TTC549 (cell line): Measurements from ENCODE around the gene PRRC2C.
"Not testable (repeated sequence)": the region's sequence is repeated elsewhere in the genome, so short reads cannot be mapped to it uniquely, and the experiment has no call there.

Experiments used
- FAIRE-seq: peaks from 2 replicates; lab custom pipeline; 2012; peaks lifted over from hg19 to GRCh38; lab: Jason Lieb, UNC

The PRRC2C gene

DNA sequence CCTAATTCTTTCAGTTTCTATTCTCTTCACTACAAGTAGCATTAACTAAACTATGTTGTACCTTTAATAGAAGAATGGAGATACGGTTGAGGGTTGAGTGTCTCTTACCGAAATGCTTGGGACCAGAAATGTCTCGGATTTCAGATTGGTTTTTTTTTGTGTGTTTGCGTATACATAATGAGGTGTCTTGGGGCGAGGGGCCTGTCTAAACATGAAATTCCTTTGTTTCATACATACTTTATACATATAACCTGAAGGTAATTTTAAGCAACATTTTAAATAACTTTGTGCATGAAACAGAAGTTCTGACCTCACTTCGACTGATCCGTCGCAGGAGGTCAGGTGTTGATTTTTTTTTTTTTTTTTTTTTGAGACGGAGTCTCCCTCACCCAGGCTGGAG lies 100.4 kb downstream of the PRRC2C start:
- FAIRE-seq = no peak

DNA sequence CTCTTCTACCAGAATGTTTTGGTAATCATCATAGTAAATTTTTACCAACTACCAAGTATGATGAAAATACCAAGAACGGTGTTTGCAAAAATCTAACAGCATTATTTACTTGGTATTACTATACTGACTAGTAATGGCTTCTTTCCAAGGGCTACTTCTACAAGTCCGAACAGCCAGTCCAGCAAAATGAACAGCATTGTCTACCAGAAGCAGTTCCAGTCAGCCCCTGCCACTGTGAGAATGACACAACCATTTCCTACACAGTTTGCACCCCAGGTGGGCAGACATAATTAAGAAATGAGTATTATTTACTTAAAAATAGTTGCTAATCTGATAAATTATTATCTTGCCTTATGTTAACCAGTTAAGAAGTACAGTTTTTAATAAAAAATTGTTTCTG lies 102.9 kb downstream of the PRRC2C start:
- no peak for FAIRE-seq

DNA sequence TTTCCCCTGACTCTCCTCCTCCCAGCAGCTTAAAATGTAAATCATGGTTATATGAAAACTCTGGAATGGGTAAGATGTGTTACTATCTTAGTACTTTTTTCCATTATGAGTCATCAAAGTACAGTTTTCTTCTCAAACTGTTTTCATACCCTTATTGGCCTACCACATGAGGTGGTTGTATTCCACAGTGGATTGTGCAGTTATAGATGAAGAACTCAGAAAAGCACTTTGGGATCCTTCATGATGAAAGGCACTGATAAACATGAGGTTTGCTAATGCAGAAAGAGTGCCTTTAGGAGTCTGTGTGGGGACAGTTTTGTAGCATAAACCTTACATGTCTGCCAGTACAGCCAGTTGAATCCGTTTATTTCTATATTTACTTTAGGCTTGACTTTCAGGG lies 104.7 kb downstream of the PRRC2C start:
- no peak for FAIRE-seq

GRCh38 chr1:171595324-171595723 lies 110.0 kb downstream of the PRRC2C start:
- no peak for FAIRE-seq

- no peak for FAIRE-seq
Measured at GRCh38 chr1:171596119-171596518, 110.8 kb downstream of the PRRC2C start.

- FAIRE-seq = no peak
Measured at GRCh38 chr1:171596705-171597104, 111.4 kb downstream of the PRRC2C start.

- FAIRE-seq = no peak
Measured at GRCh38 chr1:171597203-171597602, 111.9 kb downstream of the PRRC2C start.

GRCh38 chr1:171600310-171600709 lies 115.0 kb downstream of the PRRC2C start:
- FAIRE-seq = not testable (repeated sequence)

DNA sequence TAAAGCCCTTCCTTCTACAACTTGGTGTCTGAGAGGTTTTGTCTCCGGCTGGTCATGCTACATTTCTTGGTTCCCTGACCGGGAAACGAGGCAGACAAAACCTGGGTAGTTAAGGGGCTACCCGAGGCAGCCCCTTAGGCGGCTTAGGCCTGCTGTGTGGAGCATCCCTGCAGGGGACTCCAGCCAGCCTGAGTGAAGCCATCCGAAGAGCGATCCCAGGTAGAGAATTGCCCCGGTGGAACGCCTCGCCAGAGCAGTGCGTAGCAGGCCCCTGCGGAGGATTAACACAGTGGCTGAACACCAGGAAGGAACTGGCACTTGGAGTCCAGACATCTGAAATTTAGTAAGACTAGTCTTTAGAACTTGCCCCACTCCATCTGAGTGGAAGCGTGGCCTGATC lies 115.5 kb downstream of the PRRC2C start:
- no peak for FAIRE-seq

DNA sequence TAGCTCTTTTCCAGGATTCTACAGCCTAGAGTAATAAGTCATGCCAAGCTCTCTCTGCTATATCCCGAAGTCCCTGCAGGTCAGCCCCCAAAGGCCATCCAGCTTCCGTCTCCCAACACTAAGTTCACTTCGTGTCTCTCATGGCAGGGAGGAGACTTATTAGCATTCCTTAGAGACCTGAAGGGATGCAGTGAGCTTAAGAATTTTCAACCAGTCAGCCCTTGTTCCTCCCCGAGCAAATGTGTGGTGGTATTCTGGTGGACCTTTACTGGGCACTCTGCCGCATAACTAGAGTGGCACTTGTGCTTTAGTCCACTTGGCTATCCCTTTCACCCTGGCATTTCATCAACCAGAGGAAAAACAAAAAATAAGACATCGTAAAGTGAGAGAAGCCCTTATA lies 117.7 kb downstream of the PRRC2C start:
- not testable (repeated sequence) for FAIRE-seq

DNA sequence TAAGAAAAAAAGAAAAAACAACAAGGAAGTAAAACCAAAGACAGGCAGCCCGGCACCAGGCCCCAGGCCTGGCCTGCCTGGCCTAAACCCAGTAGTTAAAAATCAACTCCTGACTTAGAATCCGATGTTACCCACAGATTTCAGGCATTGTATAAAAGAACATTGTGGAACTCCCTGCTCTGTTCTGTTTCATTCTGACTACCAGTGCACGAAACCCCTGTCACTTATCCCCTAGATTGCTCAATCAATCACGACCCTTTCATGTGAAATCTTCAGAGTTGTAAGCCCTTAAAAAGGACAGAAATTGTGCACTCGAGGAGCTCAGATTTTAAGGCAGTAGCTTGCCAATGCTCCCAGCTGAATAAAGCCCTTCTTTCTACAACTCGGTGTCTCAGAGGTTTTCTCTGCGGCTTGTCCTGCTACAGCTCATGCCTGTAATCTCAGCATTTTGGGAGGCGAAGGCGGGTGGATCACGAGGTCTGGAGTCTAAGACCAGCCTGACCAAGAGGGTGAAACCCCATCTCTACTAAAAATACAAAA lies 121.1 kb downstream of the PRRC2C start:
- no peak for FAIRE-seq

GRCh38 chr1:171610385-171610784 lies 125.1 kb downstream of the PRRC2C start:
- FAIRE-seq = no peak

- no peak for FAIRE-seq
Measured at GRCh38 chr1:171611306-171611705, 126.0 kb downstream of the PRRC2C start.

- no peak for FAIRE-seq
Measured at GRCh38 chr1:171613282-171613681, 128.0 kb downstream of the PRRC2C start.

- not testable (repeated sequence) for FAIRE-seq
Measured at GRCh38 chr1:171615122-171615906, 130.0 kb downstream of the PRRC2C start.

GRCh38 chr1:171616586-171616985 lies 131.3 kb downstream of the PRRC2C start:
- no peak for FAIRE-seq

GRCh38 chr1:171622152-171622462 lies 136.8 kb downstream of the PRRC2C start, which contains the start of gene MYOCOS:
MYOCOS (plus strand) TSS chr1:171622243; CDS start chr1:171623884, 1,641 bp downstream.
- FAIRE-seq = no peak

- no peak for FAIRE-seq
Measured at GRCh38 chr1:171623651-171624331, 138.5 kb downstream of the PRRC2C start.

- FAIRE-seq = no peak
Measured at GRCh38 chr1:171625225-171625624, 139.9 kb downstream of the PRRC2C start.

GRCh38 chr1:171627020-171627419 lies 141.7 kb downstream of the PRRC2C start:
- no peak for FAIRE-seq

GRCh38 chr1:171628225-171628624 lies 142.9 kb downstream of the PRRC2C start:
- no peak for FAIRE-seq

- no peak for FAIRE-seq
Measured at GRCh38 chr1:171635661-171636060, 150.3 kb downstream of the PRRC2C start.

DNA sequence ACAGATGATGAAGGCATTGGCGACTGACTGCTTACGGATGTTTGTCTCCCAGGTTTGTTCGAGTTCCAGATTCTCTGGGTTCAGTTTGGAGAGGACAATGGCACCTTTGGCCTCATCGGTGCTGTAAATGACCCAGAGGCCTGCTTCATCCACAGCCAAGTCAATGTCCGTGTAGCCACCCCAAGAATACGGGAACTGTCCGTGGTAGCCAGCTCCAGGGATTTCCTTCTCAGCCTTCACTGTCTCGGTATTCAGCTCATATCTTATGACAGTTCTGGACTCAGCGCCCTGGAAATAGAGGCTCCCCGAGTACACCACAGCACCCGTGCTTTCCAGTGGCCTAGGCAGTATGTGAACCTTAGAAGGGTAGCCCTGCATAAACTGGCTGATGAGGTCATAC lies 150.8 kb downstream of the PRRC2C start:
- no peak for FAIRE-seq
